HG03159 (cell line): ENCODE measurements around the gene GALNT9.
"Not testable (repeated sequence)": the region's sequence is repeated elsewhere in the genome, so short reads cannot be mapped to it uniquely, and the experiment has no call there.

ENCODE experiments used
- ATAC-seq: cut with Tn5 transposase; IDR thresholded peaks from one replicate; pipeline ENCODE4 v1.9.1; 2021; ENCODE audit warnings: mild to moderate bottlenecking, moderate library complexity; ENCODE audit not compliant: unreplicated experiment

Gene GALNT9

DNA sequence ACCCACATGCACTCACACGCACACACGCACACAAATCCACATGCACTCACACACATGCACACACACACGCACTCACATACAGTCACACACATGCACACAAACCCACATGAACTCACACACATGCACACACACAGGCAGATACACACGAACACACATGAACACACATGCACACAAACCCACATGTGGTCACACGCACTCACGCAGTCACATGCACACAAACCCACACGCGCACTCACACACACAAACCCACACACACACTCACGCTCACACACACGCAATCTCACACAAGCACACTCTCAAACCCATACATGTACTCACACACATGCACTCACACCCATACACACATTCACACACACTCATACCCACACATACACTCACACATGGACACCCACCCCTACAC is 61.5 kb downstream of the GALNT9 start:
- no peak for ATAC-seq

GRCh38 chr12:132266802-132267201 is 62.6 kb downstream of the GALNT9 start:
- no peak for ATAC-seq

- no peak for ATAC-seq
These were observed 63.0 kb downstream of the GALNT9 start for GRCh38 chr12:132266370-132266769.

GRCh38 chr12:132265822-132266221 is 63.6 kb downstream of the GALNT9 start:
- not testable (repeated sequence) for ATAC-seq

- no peak for ATAC-seq
These were observed 64.2 kb downstream of the GALNT9 start for GRCh38 chr12:132265056-132265800.

DNA sequence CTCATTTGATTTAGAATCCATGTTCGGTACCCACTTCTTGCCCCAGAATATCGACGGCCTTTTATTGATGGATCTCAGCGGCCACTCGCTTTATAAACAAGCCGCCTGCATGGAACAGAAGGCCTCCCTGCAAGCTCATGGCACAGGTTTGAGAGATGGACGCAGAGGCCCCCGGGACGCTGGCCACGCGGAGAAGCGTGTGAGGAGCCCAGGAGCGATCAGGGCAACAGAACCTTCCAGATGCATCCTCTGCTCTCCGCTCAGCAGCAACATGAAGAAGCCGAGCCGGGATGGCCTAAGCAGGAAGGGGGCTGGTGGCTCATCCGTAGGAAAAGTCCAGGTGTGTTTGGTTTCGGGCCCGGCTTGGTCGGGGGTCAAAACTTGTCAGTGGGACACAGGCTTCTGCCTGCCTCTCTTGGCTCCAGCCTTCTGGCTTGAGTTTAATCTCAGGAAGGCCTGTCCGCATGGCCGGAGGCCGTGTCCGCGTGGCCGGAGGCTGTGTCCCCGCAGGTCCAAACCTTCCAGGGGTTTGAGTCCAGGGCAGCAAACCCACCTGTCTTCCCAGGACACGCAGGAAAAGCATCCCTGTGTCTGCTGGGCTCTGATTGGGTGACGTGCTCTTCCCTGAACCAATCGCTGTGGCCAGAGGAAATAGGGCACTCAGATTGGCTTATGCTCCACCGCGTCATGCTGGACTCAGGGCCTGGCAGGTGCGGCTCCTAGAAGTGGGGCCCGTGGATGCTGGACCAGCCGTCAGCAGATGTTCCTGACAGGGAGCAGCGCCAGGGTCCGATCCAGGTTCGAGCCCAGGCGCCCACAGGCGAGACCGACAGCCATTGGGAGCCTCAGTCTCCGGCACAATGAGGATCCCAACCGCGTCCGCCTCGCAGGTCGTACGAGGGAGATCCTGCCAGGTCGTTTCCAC is 65.0 kb downstream of the GALNT9 start:
- no peak for ATAC-seq

DNA sequence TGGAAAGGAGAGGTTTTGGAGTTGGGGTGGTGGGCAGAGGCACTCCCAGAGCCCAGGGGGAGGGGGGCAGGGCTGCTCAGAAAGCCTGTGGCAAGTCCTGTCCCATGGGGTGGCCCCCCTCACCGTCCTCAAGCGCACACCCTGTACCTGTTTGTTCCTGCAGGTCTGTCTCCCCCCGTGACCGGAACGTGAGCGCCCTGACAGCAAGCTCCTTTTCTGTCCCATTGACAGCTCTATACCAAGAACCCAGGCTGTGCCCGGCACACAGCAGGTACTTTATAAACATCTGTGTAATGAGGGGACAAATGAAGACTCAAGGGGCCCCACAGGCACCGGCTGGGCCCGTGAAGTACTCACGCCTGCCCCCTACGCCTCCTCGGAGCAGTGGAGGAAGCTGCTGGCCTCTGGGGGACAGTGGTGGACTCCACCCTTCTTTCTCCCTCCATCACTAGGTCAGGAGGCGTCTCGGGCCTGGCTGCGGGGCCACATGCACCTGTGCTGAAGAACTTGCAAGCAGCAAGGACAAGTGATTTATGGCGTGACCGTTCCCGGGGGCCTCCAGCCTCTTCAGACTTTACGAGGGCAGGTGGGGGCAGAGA is 65.8 kb downstream of the GALNT9 start:
- no peak for ATAC-seq

DNA sequence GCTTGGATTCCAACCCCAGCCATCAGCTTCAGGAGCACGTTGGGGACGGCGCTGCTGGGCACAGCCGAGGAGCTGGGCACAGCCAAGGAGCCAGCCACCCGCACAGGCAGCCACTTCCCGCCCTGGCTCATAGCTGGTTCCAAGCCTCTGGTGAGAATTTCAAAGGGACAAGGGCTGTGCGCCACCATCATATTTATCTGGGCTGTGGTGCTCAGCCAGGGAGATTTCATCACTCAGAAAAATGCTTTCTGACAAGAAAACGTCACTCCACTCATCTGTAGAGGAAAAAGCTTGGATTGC is 66.4 kb downstream of the GALNT9 start:
- ATAC-seq = no peak

GRCh38 chr12:132262256-132263060 is 66.9 kb downstream of the GALNT9 start:
- ATAC-seq = no peak

GRCh38 chr12:132261328-132262138 is 67.9 kb downstream of the GALNT9 start:
- no peak for ATAC-seq

- ATAC-seq = no peak
These were observed 68.7 kb downstream of the GALNT9 start for GRCh38 chr12:132260721-132261120.

DNA sequence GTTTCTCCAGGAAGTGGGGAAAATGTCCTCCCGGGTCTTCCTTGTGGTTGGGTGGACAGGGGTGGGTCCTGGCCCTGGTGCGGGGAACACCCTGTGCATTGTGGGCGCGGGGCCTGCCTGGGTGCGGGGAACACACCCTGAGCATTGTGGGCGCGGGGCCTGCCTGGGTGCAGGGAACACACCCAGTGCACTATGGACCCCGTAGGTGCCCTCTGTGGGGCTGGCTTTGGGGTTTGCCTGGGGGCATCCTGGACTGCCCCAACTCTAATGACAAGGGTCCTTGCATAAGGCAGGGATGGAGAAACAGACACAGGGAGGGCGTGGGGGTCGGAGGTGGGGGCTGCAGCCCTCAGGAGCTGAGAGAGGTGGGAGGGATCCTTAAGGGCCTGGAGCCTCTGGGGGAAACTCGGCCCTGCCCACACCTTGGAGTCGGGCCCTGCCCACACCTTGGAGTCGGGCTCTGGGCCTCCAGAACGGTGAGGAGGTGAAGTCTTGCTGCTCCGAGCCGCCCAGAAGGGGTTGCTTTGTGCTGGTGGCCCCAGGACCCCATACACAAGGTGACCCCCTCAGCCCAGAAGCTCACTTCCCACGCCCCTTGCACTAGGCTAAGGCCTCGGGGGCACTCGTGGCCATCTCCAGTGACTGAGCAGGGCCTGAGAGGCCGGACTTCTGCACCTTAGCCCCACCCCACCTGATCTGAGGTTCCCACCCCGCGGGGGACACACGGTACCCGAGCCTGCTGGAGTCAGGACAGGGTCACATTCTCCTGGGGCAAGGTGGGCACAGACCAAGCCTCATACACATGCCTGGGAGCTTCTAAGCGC is 69.3 kb downstream of the GALNT9 start:
- no peak for ATAC-seq

DNA sequence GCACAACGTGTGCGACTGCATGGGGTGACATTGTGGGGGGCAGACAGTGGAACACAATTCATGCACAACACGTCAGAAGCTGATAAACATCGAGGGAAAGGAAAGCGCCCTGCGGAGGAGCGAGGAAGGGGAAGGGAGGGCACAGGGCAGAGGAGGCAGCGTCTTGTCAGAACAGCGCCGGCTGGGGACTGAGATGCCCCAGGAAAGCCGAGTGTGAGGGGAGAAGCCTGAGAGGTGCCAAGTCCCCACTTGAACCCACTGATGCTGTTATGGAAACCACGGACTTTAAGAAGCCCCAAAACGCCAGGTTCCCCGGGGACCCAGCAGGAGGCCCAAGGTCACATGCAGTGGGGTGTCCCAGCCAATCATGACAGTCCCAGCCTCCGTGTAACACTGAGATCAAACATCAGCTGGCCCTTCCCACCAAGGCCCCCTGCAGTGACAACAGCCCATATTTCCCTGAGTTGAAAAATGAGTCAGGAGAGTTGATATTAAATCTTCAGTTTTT is 70.0 kb downstream of the GALNT9 start:
- ATAC-seq = no peak

DNA sequence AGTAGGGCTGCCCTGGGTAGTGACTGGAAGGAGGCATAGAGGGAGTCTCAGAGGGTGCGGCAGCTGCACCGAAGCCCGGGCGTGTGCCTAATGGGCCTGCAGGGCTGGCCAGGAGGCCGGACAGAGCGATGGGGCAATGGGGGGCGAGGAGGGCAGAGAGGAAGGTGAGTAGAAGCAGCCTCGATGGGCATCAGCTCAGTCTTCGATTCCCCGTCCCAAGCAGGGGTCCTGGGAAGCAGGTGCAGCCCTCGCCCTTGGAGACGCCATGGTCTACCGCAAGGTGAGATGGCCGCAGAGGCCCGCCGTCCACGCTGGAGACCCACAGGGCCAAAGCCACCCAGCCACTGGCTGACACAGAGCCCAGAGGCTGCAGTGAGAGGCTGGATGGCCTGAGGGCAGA is 70.8 kb downstream of the GALNT9 start:
- ATAC-seq = no peak

- ATAC-seq = no peak
These were observed 71.4 kb downstream of the GALNT9 start for GRCh38 chr12:132257955-132258490.

- no peak for ATAC-seq
These were observed 72.0 kb downstream of the GALNT9 start for GRCh38 chr12:132257206-132257954.

DNA sequence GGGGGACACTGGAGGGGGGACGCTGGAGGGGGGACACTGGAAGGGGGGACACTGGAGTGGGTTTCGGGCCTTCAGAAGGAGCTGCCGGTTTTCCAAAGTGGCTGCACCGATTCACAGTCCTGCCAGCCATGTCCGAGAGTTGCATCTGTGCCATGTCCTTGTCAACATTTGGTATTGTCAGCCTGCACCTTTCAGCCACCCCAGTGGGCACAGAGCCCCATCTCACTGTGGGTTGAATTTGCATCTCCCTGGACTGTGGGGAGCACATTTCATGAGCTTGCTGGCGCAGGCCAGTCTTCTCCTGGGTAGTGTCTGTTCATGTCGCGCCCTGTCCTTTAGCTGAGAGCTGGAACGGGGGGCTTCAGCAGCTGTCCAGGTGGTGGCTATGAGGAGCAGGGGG is 72.7 kb downstream of the GALNT9 start:
- ATAC-seq = no peak

GRCh38 chr12:132255642-132256041 is 73.7 kb downstream of the GALNT9 start:
- ATAC-seq = no peak
